CD8-positive, alpha-beta memory T cell (primary cell): ENCODE measurements around the gene NUCB2. TPM values are rescaled to one million over a fixed set of nuclear protein-coding genes. Genes with fewer than 3 reads are reported as not detected.

ENCODE experiments used
- CTCF ChIA-PET: fragments of 350-600 bp; sonication (Branson Sonifier 250); formaldehyde crosslinking; loops from one replicate; lab custom pipeline; 2021; ENCODE audit warnings: antibody characterized with exemption; lab: Charles Lee
- POLR2A ChIA-PET: fragments of 350-600 bp; sonication (Branson Sonifier 250); formaldehyde crosslinking; loops from one replicate; lab custom pipeline; 2021; ENCODE audit warnings: antibody characterized with exemption; lab: Charles Lee
- DNase-seq, 5 donors: peaks; one replicate each; pipeline versions ENCODE4 v3.0.0 to v3.0.0-alpha.2; 2020 to 2022; ENCODE audit warnings: mixed read lengths in 1 of 5
- H3K27ac ChIP-seq: one replicate; pipeline ENCODE4 v1.7.0; 2013; ENCODE audit warnings: low read depth, mild to moderate bottlenecking, low read length, moderate library complexity
- H3K27me3 ChIP-seq: 2 replicates; pipeline ENCODE4 v1.7.0; 2013; ENCODE audit warnings: low read length, mild to moderate bottlenecking; ENCODE audit not compliant: insufficient read depth, poor library complexity, severe bottlenecking
- H3K36me3 ChIP-seq: 2 replicates; pipeline ENCODE4 v1.7.0; 2013; ENCODE audit warnings: mild to moderate bottlenecking, low read length, moderate library complexity; ENCODE audit not compliant: insufficient read depth
- H3K4me1 ChIP-seq: 2 replicates; pipeline ENCODE4 v1.7.0; 2013; ENCODE audit warnings: mild to moderate bottlenecking, low read length, moderate library complexity; ENCODE audit not compliant: insufficient read depth
- H3K4me3 ChIP-seq: 2 replicates; pipeline ENCODE4 v1.7.0; 2013; ENCODE audit warnings: mild to moderate bottlenecking, low read length
- H3K9me3 ChIP-seq: 2 replicates; pipeline ENCODE4 v1.7.0; 2013; ENCODE audit warnings: mild to moderate bottlenecking, low read length
- H3K27ac Mint-ChIP-seq, 8 donors: one replicate each; pipeline ENCODE4 v1.8.0; 2020 to 2021; ENCODE audit warnings: mixed read lengths in 8 of 8, mild to moderate bottlenecking in 6 of 8, inconsistent platforms in 3 of 8, moderate library complexity in 3 of 8
- H3K27me3 Mint-ChIP-seq, 2 donors: one replicate each; pipeline ENCODE4 v1.8.0; 2020 to 2021; ENCODE audit warnings: mixed read lengths in 2 of 2, mild to moderate bottlenecking in 1 of 2, moderate library complexity in 1 of 2
- H3K36me3 Mint-ChIP-seq, 3 donors: one replicate each; pipeline ENCODE4 v1.8.0; 2020 to 2021; ENCODE audit warnings: mixed read lengths in 3 of 3, inconsistent platforms in 1 of 3, mild to moderate bottlenecking in 1 of 3
- H3K4me1 Mint-ChIP-seq, 3 donors: one replicate each; pipeline ENCODE4 v1.8.0; 2020 to 2021; ENCODE audit warnings: mixed read lengths in 3 of 3, inconsistent platforms in 1 of 3, mild to moderate bottlenecking in 1 of 3
- H3K4me3 Mint-ChIP-seq, 7 donors: one replicate each; pipeline ENCODE4 v1.8.0; 2020 to 2021; ENCODE audit warnings: mixed read lengths in 7 of 7, mild to moderate bottlenecking in 6 of 7, moderate library complexity in 4 of 7, inconsistent platforms in 2 of 7
- H3K9me3 Mint-ChIP-seq, 5 donors: one replicate each; pipeline ENCODE4 v1.8.0; 2020 to 2022; ENCODE audit warnings: mixed read lengths in 5 of 5, mild to moderate bottlenecking in 3 of 5, moderate library complexity in 2 of 5, inconsistent platforms in 1 of 5
- polyA plus RNA-seq: library from polyadenylated mRNA; unstranded; fragments of 300-500 nt; fragmentation: Illumina TruSeq; gene quantifications from one replicate; pipeline ENCODE4 v1.2.3, GENCODE V29; 2021
- total RNA-seq, 2 experiments: library from RNA; stranded (reverse); gene quantifications; one replicate each; pipeline ENCODE4 v1.2.3, GENCODE V29; 2021

The NUCB2 gene
- total and polyA plus RNA-seq, 3 experiments from 2014 or later, result 30.3 to 218 (median 33.3) TPM

DNA sequence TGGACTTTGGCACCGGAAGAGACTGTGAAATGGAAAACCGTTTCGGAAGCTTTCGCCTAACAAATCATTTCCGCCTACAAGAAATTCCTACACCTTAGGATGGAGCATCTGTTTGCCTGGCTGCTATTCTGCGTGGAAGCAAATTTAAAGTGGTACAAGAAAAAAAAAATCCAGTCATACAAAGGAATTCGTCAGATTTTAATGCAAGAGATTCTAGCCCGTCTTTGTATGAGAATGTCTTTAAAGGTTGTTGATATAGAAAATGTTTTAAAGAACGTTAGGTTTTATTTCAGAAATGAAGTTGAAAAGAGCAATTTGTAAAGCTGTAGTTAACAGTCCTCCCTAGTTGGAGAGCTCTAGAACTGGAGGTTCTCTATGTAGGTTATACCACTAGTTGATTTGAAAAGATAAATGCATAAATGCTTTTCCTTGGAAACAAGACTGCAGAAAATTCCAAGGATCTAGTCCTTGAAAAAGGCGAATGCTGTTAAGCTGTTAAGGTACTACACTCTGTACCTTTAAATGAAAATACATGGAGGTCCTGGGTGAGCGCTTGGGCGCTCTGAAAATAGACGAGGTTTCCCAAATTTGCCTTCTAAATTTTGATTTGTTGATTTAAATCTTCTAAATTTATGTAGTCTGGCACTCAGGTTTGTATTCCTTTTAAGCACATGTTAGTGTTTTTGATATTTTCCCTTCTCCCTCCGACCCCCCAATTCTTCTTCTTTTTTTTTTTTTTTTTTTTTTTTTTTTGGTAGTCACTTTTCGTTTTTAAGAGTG, 77.5 kb downstream of the NUCB2 start:
- no peaks in the 10 kb centered on the region for H3K36me3 ChIP-seq
- peaks cover 15% of the 10 kb centered on the region for H3K4me1 ChIP-seq
- ChIA-PET POLR2A (interaction anchor here (0.6 to 1.6 kb wide), 5 partner anchors 25 to 276 kb away, joined by 3 to 13 read pairs (median 5); partner anchors contain the start of genes NUCB2, PIK3C2A and RPS13), CTCF (interaction anchor here (0.7 to 2.1 kb wide), 18 partner anchors 9 to 150 kb away, joined by 3 to 12 read pairs (median 3); partner anchors contain the start of gene KCNJ11)
- Mint-ChIP-seq H3K27ac (peak overlapping the region; percentile 56 to 99 (median 94)), H3K4me3 (peak overlapping the region; percentile 90 to 97 (median 93)), H3K36me3 (peaks cover 0 to 11% (median 5%) of the 10 kb centered on the region in 3 donors), H3K4me1 (peaks cover 30 to 44% (median 31%) of the 10 kb centered on the region in 3 donors), H3K9me3 (peaks cover 0 to 5% (median 0%) of the 10 kb centered on the region in 5 donors), H3K27me3 (no peaks in the 10 kb centered on the region)
- no peaks in the 10 kb centered on the region for H3K27me3 ChIP-seq
- H3K4me3 ChIP-seq, result peak overlapping the region; percentile 54
- no peak overlapping the region for H3K27ac ChIP-seq
- H3K9me3 ChIP-seq, result no peaks in the 10 kb centered on the region
- peak in 1 of 5 donors; percentile 10 for DNase-seq

DNA sequence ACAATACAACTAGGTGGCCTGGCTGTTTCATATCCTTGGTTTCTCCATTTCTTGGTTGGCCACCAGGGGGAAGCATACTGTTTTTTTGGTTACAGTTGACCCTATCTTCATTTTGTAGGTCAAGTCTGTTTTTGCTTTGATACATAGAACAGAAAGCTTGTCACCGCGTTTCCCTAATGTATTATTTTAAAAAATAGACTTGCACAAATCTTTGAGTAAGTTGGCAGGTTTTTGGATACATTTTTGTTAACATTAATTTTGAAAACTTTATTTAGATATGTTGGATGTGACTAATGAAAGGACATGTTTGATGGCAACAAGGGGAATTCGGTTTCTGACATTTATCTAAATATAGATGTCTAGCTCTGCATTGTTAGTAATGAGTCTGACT, 78.1 kb downstream of the NUCB2 start:
- Histone ChIP-seq H3K36me3 (no peaks in the 10 kb centered on the region), H3K27me3 (no peaks in the 10 kb centered on the region), H3K4me3 (no peak overlapping the region), H3K27ac (no peak overlapping the region), H3K4me1 (peaks cover 15% of the 10 kb centered on the region), H3K9me3 (no peaks in the 10 kb centered on the region)
- peaks cover 30 to 44% (median 31%) of the 10 kb centered on the region in 3 donors for H3K4me1 Mint-ChIP-seq
- peaks cover 2 to 13% (median 9%) of the 10 kb centered on the region in 3 donors for H3K36me3 Mint-ChIP-seq
- H3K27me3 Mint-ChIP-seq, result no peaks in the 10 kb centered on the region
- peaks cover 0 to 5% (median 0%) of the 10 kb centered on the region in 5 donors for H3K9me3 Mint-ChIP-seq
- peak overlapping the region in 7 of 8 donors; percentile 74 to 97 (median 91) for H3K27ac Mint-ChIP-seq
- peak; percentile 28 to 72 (median 59) for DNase-seq
- ChIA-PET CTCF (interaction anchor here (0.7 to 2.1 kb wide), 16 partner anchors 9 to 150 kb away, joined by 3 to 12 read pairs (median 4); no protein-coding TSS in a partner anchor), POLR2A (interaction anchor here (0.6 to 1.3 kb wide), 2 partner anchors 24 to 277 kb away, joined by 5 to 13 read pairs; partner anchors contain the start of gene RPS13)
- peak overlapping the region; percentile 90 to 97 (median 93) for H3K4me3 Mint-ChIP-seq

DNA sequence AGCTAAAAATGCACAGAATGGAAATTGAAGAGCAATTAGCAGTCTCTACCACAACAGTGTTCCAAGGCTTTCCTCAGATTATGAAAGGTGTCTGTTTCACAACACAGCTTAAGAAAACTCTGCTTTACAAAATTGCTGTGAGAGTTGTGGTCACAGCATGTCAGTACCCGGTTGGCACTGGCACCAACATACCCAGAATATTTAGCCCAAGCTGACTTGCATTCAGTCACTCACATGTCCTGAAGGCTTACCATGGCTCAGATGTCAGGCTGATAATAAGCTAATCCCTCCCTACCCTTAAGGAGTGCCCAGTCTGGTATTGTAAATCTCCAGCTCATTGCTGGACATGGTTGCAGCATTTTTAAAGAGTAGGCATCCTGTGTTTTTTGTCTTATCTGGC, 90.0 kb downstream of the NUCB2 start:
- H3K27me3 Mint-ChIP-seq, result no peaks in the 10 kb centered on the region
- Histone ChIP-seq H3K4me1 (no peaks in the 10 kb centered on the region), H3K9me3 (peaks cover 7% of the 10 kb centered on the region), H3K27me3 (no peaks in the 10 kb centered on the region), H3K36me3 (peaks cover 12% of the 10 kb centered on the region), H3K4me3 (no peak overlapping the region), H3K27ac (no peak overlapping the region)
- H3K36me3 Mint-ChIP-seq, result peaks cover 37 to 62% (median 60%) of the 10 kb centered on the region in 3 donors
- ChIA-PET CTCF (interaction anchor here (0.8 to 3.0 kb wide), 3 partner anchors 12 to 24 kb away, joined by 5 to 19 read pairs (median 5); no protein-coding TSS in a partner anchor), POLR2A (no interaction called here)
- no peaks in the 10 kb centered on the region for H3K4me1 Mint-ChIP-seq
- DNase-seq, result no peak
- no peak overlapping the region for H3K27ac Mint-ChIP-seq
- H3K9me3 Mint-ChIP-seq, result peaks cover 17 to 35% (median 25%) of the 10 kb centered on the region in 5 donors
- H3K4me3 Mint-ChIP-seq, result no peak overlapping the region

DNA sequence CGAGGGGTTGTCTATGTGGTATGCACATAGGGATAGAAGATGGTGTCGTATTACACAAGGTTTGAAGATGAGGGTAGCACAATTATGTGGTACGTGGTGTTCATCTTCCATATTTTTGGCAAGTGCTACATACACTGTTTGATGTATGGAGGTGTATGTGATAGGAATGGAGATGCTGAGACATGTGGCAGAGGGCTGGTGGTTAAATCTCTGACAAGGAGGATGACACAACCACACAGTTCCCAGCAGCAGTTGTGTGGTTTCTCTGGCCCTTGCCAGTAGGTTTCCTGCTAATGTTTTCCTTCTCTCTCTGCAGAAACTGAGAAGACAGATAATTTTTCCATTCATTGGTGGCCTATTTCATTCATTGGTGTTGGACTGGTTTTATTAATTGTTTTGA, 92.0 kb downstream of the NUCB2 start:
- peaks cover 25 to 53% (median 45%) of the 10 kb centered on the region in 5 donors for H3K9me3 Mint-ChIP-seq
- H3K27me3 Mint-ChIP-seq, result peaks cover 0 to 2% of the 10 kb centered on the region in 2 donors
- no peak overlapping the region for H3K4me3 Mint-ChIP-seq
- H3K9me3 ChIP-seq, result peaks cover 23% of the 10 kb centered on the region
- H3K4me1 ChIP-seq, result no peaks in the 10 kb centered on the region
- POLR2A ChIA-PET, result no interaction called here
- H3K4me1 Mint-ChIP-seq, result no peaks in the 10 kb centered on the region
- H3K36me3 ChIP-seq, result peaks cover 12% of the 10 kb centered on the region
- CTCF ChIA-PET, result no interaction called here
- no peaks in the 10 kb centered on the region for H3K27me3 ChIP-seq
- no peak overlapping the region for H3K4me3 ChIP-seq
- H3K27ac Mint-ChIP-seq, result no peak overlapping the region
- no peak overlapping the region for H3K27ac ChIP-seq
- peaks cover 46 to 81% (median 75%) of the 10 kb centered on the region in 3 donors for H3K36me3 Mint-ChIP-seq
- no peak for DNase-seq

DNA sequence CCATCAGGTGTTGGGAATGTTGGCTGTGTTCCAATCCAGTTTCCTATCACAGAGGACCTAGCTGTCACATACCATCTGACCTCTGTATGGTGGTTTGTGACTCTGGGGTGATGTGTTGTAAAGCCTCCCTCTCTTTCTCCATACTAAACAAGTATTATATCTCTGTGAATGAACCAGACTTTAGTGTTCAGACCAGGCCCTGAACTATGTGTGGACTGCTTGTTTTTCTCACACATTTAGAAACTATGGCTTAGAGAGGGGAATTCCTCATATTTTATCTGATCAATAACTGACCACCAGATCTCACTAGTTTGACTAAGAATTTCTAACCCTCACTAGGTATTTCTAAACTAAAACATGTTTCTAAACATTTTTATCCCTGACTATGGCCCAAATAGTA, 92.6 kb downstream of the NUCB2 start:
- no peak overlapping the region for H3K27ac ChIP-seq
- Mint-ChIP-seq H3K4me3 (no peak overlapping the region), H3K4me1 (no peaks in the 10 kb centered on the region), H3K36me3 (peaks cover 43 to 84% (median 76%) of the 10 kb centered on the region in 3 donors), H3K27ac (no peak overlapping the region), H3K9me3 (peaks cover 25 to 55% (median 48%) of the 10 kb centered on the region in 5 donors), H3K27me3 (peaks cover 0 to 2% of the 10 kb centered on the region in 2 donors)
- no peak for DNase-seq
- ChIA-PET POLR2A (no interaction called here), CTCF (no interaction called here)
- peaks cover 23% of the 10 kb centered on the region for H3K9me3 ChIP-seq
- no peaks in the 10 kb centered on the region for H3K27me3 ChIP-seq
- H3K36me3 ChIP-seq, result peaks cover 12% of the 10 kb centered on the region
- no peak overlapping the region for H3K4me3 ChIP-seq
- H3K4me1 ChIP-seq, result no peaks in the 10 kb centered on the region

DNA sequence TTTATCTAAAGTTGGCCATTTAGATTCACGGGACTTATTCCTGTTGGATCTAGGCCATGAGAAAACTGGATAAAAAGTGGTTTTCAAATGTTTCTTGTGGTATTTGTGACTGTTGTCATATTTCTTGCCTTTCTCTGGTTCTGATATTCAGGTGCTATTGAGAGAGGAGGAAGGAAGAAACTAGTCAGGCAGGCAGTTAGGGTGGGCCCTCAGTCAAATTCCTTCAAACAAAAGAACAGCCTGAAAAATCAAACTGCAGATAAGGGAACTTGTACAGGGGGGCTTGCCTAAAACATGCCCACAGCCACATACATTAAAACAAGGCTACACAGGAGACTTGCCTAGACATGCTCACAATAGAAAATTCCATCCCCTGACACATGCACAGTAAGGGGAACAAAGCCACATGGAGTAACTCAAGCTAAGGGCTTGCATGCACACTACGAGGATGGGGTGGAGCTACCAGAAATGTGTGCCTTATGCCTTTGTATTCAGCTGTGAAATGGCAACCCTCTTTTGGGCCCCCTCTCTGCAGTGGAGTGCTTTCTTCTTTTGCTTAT, 93.2 kb downstream of the NUCB2 start:
- H3K27me3 ChIP-seq, result no peaks in the 10 kb centered on the region
- H3K36me3 ChIP-seq, result peaks cover 12% of the 10 kb centered on the region
- ChIA-PET CTCF (no interaction called here), POLR2A (no interaction called here)
- no peak overlapping the region for H3K4me3 Mint-ChIP-seq
- peaks cover 0 to 2% of the 10 kb centered on the region in 2 donors for H3K27me3 Mint-ChIP-seq
- H3K4me3 ChIP-seq, result no peak overlapping the region
- H3K4me1 Mint-ChIP-seq, result no peaks in the 10 kb centered on the region
- peaks cover 44 to 84% (median 79%) of the 10 kb centered on the region in 3 donors for H3K36me3 Mint-ChIP-seq
- H3K4me1 ChIP-seq, result no peaks in the 10 kb centered on the region
- peaks cover 25 to 55% (median 48%) of the 10 kb centered on the region in 5 donors for H3K9me3 Mint-ChIP-seq
- DNase-seq, result no peak
- H3K9me3 ChIP-seq, result peaks cover 23% of the 10 kb centered on the region
- H3K27ac Mint-ChIP-seq, result no peak overlapping the region
- H3K27ac ChIP-seq, result no peak overlapping the region

DNA sequence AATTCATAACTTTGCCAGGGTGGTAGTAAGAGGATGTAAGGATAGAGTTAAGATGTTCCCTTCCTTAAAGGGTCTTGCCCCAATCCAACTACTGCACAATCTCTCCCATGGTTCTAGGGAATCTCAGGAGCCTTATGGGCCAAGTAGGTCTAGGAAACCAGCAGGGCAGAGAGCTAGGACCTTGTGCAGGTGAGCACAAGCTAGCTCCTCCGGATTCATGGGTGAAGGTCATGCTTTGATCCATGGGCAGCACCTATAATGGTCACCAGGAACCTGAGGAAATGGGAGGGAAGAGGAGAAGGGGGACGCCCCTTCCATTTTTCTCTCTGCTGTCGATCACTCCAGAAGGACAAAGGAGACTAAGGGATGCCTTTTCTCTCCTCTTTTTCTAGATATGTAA, 95.1 kb downstream of the NUCB2 start:
- peaks cover 12% of the 10 kb centered on the region for H3K36me3 ChIP-seq
- POLR2A ChIA-PET, result no interaction called here
- no peak overlapping the region for H3K27ac Mint-ChIP-seq

More for the DNA sequence above, 95.1 kb downstream of the NUCB2 start:
- no peaks in the 10 kb centered on the region for H3K27me3 ChIP-seq
- Mint-ChIP-seq H3K9me3 (peaks cover 25 to 55% (median 48%) of the 10 kb centered on the region in 5 donors), H3K27me3 (peaks cover 0 to 2% of the 10 kb centered on the region in 2 donors), H3K4me3 (no peak overlapping the region), H3K4me1 (no peaks in the 10 kb centered on the region), H3K36me3 (peaks cover 45 to 75% (median 68%) of the 10 kb centered on the region in 3 donors)
- no peaks in the 10 kb centered on the region for H3K4me1 ChIP-seq
- CTCF ChIA-PET, result interaction anchor here (2.1 kb wide), 1 partner anchor 12 kb away, joined by 7 read pairs; no protein-coding TSS in a partner anchor
- H3K9me3 ChIP-seq, result peaks cover 23% of the 10 kb centered on the region
- no peak for DNase-seq
- no peak overlapping the region for H3K27ac ChIP-seq
- no peak overlapping the region for H3K4me3 ChIP-seq
